HEK293 (cell line): ENCODE results near the gene EMC9.

Experiments used
- KLF7 ChIP-seq: fragments of 450-650 bp; formaldehyde crosslinking; IDR thresholded peaks from 2 replicates; pipeline ENCODE4 v1.5.1; 2016; ENCODE audit warnings: missing biosample characterization, missing genetic modification characterization, borderline replicate concordance
- PRDM1 ChIP-seq: fragments of 450-650 bp; formaldehyde crosslinking; IDR thresholded peaks from 2 replicates; pipeline ENCODE4; 2016; ENCODE audit warnings: missing biosample characterization, missing genetic modification characterization
- SP2 ChIP-seq: fragments of 450-650 bp; formaldehyde crosslinking; IDR thresholded peaks from 2 replicates; pipeline ENCODE4 v1.5.1; 2016; ENCODE audit warnings: missing biosample characterization, missing genetic modification characterization
- YY1 ChIP-seq: fragments of 450-650 bp; formaldehyde crosslinking; IDR thresholded peaks from 2 replicates; pipeline ENCODE4 v1.5.1; 2018; ENCODE audit warnings: missing biosample characterization, missing genetic modification characterization
- ZNF133 ChIP-seq: fragments of 450-650 bp; formaldehyde crosslinking; IDR thresholded peaks from 2 replicates; pipeline ENCODE4 v1.5.1; 2016; ENCODE audit warnings: missing biosample characterization, missing genetic modification characterization
- ZNF146 ChIP-seq: fragments of 450-650 bp; formaldehyde crosslinking; IDR thresholded peaks from 2 replicates; pipeline ENCODE4 v1.5.1; 2016; ENCODE audit warnings: missing biosample characterization, missing genetic modification characterization
- ZNF175 ChIP-seq: fragments of 450-650 bp; formaldehyde crosslinking; IDR thresholded peaks from 2 replicates; pipeline ENCODE4 v1.5.1; 2016; ENCODE audit warnings: missing biosample characterization, missing genetic modification characterization
- ZNF350 ChIP-seq: fragments of 450-650 bp; formaldehyde crosslinking; IDR thresholded peaks from 2 replicates; pipeline ENCODE4 v1.5.0; 2017; ENCODE audit warnings: missing biosample characterization, mild to moderate bottlenecking, missing genetic modification characterization
- ZNF660 ChIP-seq: fragments of 450-650 bp; IDR thresholded peaks from 2 replicates; pipeline ENCODE4 v1.5.1; 2018; ENCODE audit warnings: missing biosample characterization, mild to moderate bottlenecking, missing genetic modification characterization
- ZNF76 ChIP-seq: fragments of 450-650 bp; formaldehyde crosslinking; IDR thresholded peaks from 2 replicates; pipeline ENCODE4; 2016; ENCODE audit warnings: low read depth, missing biosample characterization, missing genetic modification characterization, borderline replicate concordance
- ZNF776 ChIP-seq: fragments of 450-650 bp; formaldehyde crosslinking; IDR thresholded peaks from 2 replicates; pipeline ENCODE4 v1.5.0; 2017; ENCODE audit warnings: missing biosample characterization, missing genetic modification characterization, borderline replicate concordance
- TF ChIP-seq, protein P1 (sequence below): fragments of 450-650 bp; formaldehyde crosslinking; IDR thresholded peaks from 2 replicates; pipeline ENCODE4 v1.5.1; 2016; ENCODE audit warnings: missing biosample characterization, missing genetic modification characterization
- TF ChIP-seq, protein P2 (sequence below): fragments of 450-650 bp; formaldehyde crosslinking; IDR thresholded peaks from 2 replicates; pipeline ENCODE4 v1.5.1; 2016; ENCODE audit warnings: missing biosample characterization, missing genetic modification characterization, borderline replicate concordance

DNA sequence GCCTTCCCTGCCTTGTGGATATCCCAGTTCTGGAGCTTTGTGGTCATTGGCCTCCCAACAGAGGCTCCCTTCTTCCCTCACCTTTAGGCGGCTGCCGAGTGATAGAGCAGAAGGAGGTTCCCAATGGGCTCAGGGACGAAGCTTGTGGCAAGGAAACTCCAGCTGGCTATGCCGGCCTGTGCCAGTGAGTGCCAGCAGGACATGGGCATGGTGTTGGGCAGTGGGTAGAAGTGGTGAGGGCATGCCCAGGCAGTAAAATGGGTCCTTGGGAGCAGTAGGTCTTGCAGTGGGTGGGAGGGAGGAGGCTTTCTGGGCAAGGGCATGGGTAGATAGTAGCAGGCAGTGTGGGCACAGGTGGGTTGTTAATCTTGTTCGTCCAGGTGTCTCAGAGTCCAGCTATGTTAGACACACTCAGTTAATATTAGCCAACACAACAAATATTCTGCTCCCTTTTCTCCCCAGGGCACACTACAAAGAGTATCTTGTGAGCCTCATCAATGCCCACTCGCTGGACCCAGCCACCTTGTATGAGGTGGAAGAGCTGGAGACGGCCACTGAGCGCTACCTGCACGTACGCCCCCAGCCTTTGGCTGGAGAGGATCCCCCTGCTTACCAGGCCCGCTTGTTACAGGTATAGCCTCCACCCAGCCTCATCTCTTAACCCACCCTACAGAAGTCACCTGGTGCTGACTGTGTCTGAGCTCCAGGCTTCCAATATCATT, 18.5 kb upstream of the EMC9 start:
- TF ChIP-seq, protein P1, sequence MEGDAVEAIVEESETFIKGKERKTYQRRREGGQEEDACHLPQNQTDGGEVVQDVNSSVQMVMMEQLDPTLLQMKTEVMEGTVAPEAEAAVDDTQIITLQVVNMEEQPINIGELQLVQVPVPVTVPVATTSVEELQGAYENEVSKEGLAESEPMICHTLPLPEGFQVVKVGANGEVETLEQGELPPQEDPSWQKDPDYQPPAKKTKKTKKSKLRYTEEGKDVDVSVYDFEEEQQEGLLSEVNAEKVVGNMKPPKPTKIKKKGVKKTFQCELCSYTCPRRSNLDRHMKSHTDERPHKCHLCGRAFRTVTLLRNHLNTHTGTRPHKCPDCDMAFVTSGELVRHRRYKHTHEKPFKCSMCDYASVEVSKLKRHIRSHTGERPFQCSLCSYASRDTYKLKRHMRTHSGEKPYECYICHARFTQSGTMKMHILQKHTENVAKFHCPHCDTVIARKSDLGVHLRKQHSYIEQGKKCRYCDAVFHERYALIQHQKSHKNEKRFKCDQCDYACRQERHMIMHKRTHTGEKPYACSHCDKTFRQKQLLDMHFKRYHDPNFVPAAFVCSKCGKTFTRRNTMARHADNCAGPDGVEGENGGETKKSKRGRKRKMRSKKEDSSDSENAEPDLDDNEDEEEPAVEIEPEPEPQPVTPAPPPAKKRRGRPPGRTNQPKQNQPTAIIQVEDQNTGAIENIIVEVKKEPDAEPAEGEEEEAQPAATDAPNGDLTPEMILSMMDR (tag by site-specific recombination): no peak
- TF ChIP-seq ZNF660 (tag by site-specific recombination) (no peak), SP2 (tag by site-specific recombination) (no peak), ZNF776 (no peak), PRDM1 (no peak), ZNF133 (tag by site-specific recombination) (no peak), ZNF350 (no peak), YY1 (tag by site-specific recombination) (no peak), ZNF146 (tag by site-specific recombination) (no peak), KLF7 (no peak), ZNF175 (tag by site-specific recombination) (no peak), ZNF76 (tag by site-specific recombination) (no peak)
- TF ChIP-seq, protein P2, sequence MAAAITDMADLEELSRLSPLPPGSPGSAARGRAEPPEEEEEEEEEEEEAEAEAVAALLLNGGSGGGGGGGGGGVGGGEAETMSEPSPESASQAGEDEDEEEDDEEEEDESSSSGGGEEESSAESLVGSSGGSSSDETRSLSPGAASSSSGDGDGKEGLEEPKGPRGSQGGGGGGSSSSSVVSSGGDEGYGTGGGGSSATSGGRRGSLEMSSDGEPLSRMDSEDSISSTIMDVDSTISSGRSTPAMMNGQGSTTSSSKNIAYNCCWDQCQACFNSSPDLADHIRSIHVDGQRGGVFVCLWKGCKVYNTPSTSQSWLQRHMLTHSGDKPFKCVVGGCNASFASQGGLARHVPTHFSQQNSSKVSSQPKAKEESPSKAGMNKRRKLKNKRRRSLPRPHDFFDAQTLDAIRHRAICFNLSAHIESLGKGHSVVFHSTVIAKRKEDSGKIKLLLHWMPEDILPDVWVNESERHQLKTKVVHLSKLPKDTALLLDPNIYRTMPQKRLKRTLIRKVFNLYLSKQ (tag by site-specific recombination): no peak
